ENCODE data around the gene ITLN1.
"Not testable (repeated sequence)": the region's sequence is repeated elsewhere in the genome, so short reads cannot be mapped to it uniquely, and the experiment has no call there.

The ITLN1 gene

GRCh38 chr1:160882582-160882981 lies 2.4 kb downstream of the ITLN1 start:
- no peak for DNase-seq

- DNase-seq = not testable (repeated sequence)
Measured at GRCh38 chr1:160881264-160881663, 3.7 kb downstream of the ITLN1 start.

GRCh38 chr1:160880216-160880615 lies 4.8 kb downstream of the ITLN1 start:
- no peak for DNase-seq

- DNase-seq = no peak
Measured at GRCh38 chr1:160879056-160879455, 5.9 kb downstream of the ITLN1 start.

GRCh38 chr1:160877221-160877620 lies 7.8 kb downstream of the ITLN1 start:
- no peak for DNase-seq

GRCh38 chr1:160876311-160876710 lies 8.7 kb downstream of the ITLN1 start:
- no peak for DNase-seq

GRCh38 chr1:160875591-160875990 lies 9.4 kb downstream of the ITLN1 start:
- DNase-seq = not testable (repeated sequence)

GRCh38 chr1:160874935-160875334 lies 10.0 kb downstream of the ITLN1 start:
- DNase-seq = no peak

GRCh38 chr1:160868141-160868540 lies 16.8 kb downstream of the ITLN1 start:
- no peak for DNase-seq

GRCh38 chr1:160867651-160868050 lies 17.3 kb downstream of the ITLN1 start:
- not testable (repeated sequence) for DNase-seq

GRCh38 chr1:160866695-160867260 lies 18.2 kb downstream of the ITLN1 start:
- DNase-seq = no peak

- DNase-seq = no peak
Measured at GRCh38 chr1:160866001-160866694, 18.8 kb downstream of the ITLN1 start.

GRCh38 chr1:160865337-160865736 lies 19.6 kb downstream of the ITLN1 start:
- no peak for DNase-seq

GRCh38 chr1:160864173-160864572 lies 20.8 kb downstream of the ITLN1 start:
- no peak for DNase-seq

- DNase-seq = no peak
Measured at GRCh38 chr1:160863774-160864131, 21.2 kb downstream of the ITLN1 start.

- DNase-seq = no peak
Measured at GRCh38 chr1:160863061-160863773, 21.8 kb downstream of the ITLN1 start.

GRCh38 chr1:160862203-160863060 lies 22.5 kb downstream of the ITLN1 start, which contains the start of gene CD244:
Gene CD244 (minus strand): TSS chr1:160862887. CDS start chr1:160862677, 210 bp downstream.
- no peak for DNase-seq

- DNase-seq = no peak
Measured at GRCh38 chr1:160860840-160861505, 24.0 kb downstream of the ITLN1 start.

- no peak for DNase-seq
Measured at GRCh38 chr1:160859166-160859565, 25.8 kb downstream of the ITLN1 start.

GRCh38 chr1:160858507-160858906 lies 26.5 kb downstream of the ITLN1 start:
- no peak for DNase-seq

- no peak for DNase-seq
Measured at GRCh38 chr1:160858097-160858496, 26.9 kb downstream of the ITLN1 start.

- no peak for DNase-seq
Measured at GRCh38 chr1:160855181-160855981, 29.6 kb downstream of the ITLN1 start.

Data from NCI-H1694 treated with DMSO at 0.1 percent for 48 hours (cell line).